HEK293T (cell line): ENCODE data around the gene GCN1.

Source experiments
- ARNT ChIP-seq: fragments of 450-650 bp; IDR thresholded peaks from 2 replicates; pipeline ENCODE4 v1.6.1; 2017; ENCODE audit warnings: mild to moderate bottlenecking
- BHLHE40 ChIP-seq: fragments of 450-650 bp; IDR thresholded peaks from 2 replicates; pipeline ENCODE4 v1.6.1; 2016; ENCODE audit warnings: mild to moderate bottlenecking, moderate library complexity, borderline replicate concordance
- FOXM1 ChIP-seq: fragments of 450-650 bp; IDR thresholded peaks from 2 replicates; pipeline ENCODE4 v1.6.1; 2017; ENCODE audit warnings: mild to moderate bottlenecking, borderline replicate concordance
- HDGF ChIP-seq: fragments of 450-650 bp; IDR thresholded peaks from 2 replicates; pipeline ENCODE4 v1.6.1; 2017; ENCODE audit warnings: antibody characterized with exemption, borderline replicate concordance
- NFRKB ChIP-seq: fragments of 450-650 bp; IDR thresholded peaks from 2 replicates; pipeline ENCODE4 v1.6.1; 2016; ENCODE audit warnings: mild to moderate bottlenecking, moderate library complexity
- SP1 ChIP-seq: fragments of 450-650 bp; IDR thresholded peaks from 2 replicates; pipeline ENCODE4 v1.6.1; 2017
- SUZ12 ChIP-seq: fragments of 450-650 bp; IDR thresholded peaks from 2 replicates; pipeline ENCODE4 v1.6.1; 2016; ENCODE audit warnings: mild to moderate bottlenecking
- ZNF384 ChIP-seq: fragments of 450-650 bp; IDR thresholded peaks from 2 replicates; pipeline ENCODE4 v1.6.1; 2016

DNA sequence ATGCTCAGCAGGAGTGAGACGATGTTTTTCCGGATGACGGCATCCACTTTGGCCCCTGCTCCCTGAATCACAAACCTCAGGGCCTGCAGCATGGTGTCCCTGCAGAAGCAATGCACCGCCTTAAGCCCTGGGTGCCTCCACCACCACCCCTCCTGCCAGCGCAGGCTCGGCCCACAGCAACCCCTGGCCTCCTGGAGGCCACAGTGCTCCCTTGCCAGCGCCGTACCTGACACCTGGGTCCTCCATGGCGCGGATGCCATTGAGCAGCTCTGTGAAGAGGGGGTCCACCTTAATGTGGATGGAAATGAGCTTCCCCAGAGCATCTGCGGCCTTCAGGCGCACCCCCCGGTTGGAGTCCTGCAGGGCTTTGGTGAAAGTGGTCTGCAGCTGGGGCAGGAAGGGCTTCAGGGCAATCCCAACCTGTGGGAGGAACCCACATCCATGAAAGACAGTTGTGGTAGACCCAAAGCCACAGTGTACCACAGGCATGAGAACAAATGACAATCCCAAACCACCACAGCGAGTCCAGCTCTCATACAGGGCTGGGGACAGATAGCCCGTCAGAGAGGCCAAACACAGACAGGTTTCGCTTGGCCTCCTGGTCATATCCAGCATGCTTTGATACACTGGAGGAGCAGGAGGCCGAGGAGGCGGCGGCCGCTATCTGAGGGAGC lies 60.1 kb downstream of the GCN1 start:
- TF ChIP-seq HDGF = no peak
- TF ChIP-seq BHLHE40 = no peak
- TF ChIP-seq SP1 = no peak
- TF ChIP-seq ZNF384 = no peak
- no peak for TF ChIP-seq SUZ12
- TF ChIP-seq NFRKB = no peak
- no peak for TF ChIP-seq FOXM1
- TF ChIP-seq ARNT = no peak
